ENCODE measurements around the gene SNAI1. TPM values are rescaled to one million over a fixed set of nuclear protein-coding genes. Genes with fewer than 3 reads are reported as not detected.
"Not testable (repeated sequence)": the region's sequence is repeated elsewhere in the genome, so short reads cannot be mapped to it uniquely, and the experiment has no call there.

Gene SNAI1
- polyA plus RNA-seq, 1 donor, result 7.2 TPM

DNA sequence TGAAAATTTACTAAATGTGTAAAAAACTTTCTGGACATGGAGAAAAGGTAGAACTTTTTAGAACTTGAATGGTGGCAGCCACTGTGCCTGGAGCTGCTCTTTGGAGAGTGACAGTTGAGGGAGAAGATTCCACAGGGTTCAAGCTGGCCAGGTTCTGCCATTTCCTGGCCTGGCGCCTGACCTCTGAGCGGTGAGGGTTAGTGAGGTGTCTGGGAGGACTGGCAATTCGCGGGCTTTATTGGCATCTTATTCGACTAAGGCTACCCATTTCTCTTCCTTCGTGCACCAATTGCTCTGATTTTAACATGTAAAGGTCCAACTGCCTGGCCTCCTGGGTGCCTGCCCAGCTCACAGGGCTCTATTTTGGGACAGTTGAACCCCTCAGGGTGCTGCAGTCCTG is 2.4 kb downstream of the SNAI1 start:
- DNase-seq, result no peak

DNA sequence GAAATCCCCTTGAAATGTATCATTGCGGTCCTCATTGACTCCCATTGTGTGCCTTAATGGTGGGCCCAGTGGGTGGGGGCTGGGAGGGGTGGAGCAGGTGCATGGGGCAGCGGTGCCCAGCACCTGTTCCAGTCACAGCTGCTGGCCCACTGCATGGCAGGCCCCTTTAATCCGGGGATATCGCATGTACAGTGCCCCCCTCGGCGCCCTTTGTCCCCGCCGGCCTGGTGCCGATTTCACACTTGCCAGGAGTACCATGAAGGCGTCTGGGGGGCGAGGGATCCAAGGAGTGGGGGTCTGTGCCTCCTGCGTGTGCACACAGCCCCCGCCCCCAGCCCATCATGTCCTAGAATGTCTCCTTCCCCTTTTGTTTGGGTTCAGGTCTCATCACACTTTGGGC is 2.8 kb downstream of the SNAI1 start:
- no peak for DNase-seq

DNA sequence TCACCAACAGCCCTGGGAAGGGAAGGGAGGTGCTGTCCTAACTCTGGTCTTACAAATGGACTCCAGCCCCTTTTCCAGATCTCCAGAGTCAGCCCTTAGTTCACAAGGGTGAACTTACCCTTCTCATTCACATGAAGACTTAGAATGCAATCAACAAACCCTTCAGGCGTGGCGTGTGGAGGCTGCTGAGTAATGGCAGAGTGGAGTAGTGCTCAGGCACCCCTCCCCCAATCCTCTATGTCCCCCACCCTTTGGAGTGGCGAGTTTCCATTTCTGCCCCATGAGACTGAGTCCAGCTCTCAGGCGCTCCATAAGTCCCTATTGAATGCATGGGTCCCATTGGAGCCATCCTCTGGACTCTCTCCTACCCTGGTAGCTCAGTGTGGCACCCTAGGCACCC is 3.3 kb downstream of the SNAI1 start:
- DNase-seq, result no peak

DNA sequence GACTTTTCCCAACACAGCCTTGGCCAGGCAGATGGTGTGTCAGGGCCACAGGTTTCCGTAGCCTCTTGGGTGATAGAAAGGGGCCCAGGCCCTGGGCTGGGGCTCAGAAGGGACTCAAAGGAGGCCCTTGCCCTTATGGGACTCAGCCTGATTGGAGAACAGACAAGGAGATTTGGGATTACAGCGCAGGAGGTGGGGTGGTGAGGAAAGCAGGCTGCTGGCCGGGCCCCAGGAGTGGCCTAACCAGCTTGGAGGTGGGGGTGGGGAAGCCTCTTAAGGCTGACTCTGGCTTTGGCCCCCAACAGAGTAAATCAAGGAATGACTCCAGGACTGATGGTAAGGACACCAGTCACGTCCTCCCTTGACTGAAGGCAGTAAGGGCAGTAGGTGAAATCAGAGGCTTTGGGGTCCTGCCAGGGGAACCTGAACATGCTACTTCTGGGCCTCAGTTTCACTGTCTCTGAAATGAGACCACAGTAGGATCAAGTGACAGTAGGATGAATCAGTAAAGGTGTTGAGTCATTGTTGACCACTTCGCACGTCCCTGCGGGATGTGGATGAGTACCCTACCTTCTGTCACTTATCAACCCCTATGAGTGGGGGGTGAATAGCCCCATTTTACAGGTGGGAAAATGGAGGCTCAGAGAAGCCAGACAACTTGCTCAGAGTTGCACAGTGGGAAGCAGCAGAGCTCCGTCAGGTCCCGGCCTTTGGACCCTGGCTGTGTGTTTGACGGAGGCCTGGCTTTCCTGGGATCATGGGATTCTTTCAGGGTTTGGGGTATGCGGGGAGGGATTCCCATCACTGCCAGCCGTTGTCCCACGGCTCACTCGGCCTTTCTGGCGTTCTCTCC is 4.5 kb downstream of the SNAI1 start:
- no peak for DNase-seq

DNA sequence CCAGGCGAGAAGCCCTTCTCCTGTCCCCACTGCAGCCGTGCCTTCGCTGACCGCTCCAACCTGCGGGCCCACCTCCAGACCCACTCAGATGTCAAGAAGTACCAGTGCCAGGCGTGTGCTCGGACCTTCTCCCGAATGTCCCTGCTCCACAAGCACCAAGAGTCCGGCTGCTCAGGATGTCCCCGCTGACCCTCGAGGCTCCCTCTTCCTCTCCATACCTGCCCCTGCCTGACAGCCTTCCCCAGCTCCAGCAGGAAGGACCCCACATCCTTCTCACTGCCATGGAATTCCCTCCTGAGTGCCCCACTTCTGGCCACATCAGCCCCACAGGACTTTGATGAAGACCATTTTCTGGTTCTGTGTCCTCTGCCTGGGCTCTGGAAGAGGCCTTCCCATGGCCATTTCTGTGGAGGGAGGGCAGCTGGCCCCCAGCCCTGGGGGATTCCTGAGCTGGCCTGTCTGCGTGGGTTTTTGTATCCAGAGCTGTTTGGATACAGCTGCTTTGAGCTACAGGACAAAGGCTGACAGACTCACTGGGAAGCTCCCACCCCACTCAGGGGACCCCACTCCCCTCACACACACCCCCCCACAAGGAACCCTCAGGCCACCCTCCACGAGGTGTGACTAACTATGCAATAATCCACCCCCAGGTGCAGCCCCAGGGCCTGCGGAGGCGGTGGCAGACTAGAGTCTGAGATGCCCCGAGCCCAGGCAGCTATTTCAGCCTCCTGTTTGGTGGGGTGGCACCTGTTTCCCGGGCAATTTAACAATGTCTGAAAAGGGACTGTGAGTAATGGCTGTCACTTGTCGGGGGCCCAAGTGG is 5.3 kb downstream of the SNAI1 start:
- DNase-seq, result no peak

DNA sequence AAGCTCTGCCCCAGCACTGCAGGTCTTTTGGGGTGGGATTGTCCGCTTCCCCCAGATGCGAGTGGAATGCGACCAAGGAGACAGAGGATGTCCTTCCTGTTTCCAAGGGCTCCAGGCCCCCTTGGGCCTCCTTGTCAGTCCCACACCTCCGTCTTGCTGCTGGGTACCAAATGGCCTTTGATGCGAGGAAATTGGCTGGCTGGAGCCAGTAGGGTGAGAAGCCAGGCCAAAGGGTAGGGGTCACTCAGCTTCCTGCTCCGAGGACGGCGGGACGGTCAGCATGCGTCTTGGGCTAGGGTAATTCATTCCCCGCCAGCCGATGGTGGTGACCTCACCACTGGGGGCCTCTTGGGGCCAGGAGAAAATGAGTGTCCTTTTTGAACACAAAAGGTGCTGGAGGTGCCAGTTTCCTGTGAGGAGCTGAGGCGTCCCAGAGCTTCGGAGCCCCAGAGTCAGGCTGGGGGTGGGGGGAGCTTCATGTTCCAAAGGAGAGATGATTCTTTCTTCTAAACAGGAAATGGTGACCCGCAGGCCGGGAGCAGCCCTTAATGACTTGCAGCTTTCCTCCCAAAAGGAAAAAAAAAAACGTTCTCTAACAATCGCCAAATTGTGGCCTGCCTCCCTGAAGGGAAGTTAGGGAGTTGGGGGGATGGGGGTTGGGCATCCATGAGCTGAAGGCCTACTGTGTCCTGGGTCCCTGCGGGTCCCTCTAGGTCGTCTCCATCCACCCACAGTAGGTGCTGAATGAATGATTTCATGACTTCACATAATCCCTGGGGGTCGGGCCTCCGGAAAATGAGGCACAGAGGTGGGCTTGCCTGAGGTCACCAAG is 6.7 kb downstream of the SNAI1 start:
- DNase-seq, result peak; percentile 64

DNA sequence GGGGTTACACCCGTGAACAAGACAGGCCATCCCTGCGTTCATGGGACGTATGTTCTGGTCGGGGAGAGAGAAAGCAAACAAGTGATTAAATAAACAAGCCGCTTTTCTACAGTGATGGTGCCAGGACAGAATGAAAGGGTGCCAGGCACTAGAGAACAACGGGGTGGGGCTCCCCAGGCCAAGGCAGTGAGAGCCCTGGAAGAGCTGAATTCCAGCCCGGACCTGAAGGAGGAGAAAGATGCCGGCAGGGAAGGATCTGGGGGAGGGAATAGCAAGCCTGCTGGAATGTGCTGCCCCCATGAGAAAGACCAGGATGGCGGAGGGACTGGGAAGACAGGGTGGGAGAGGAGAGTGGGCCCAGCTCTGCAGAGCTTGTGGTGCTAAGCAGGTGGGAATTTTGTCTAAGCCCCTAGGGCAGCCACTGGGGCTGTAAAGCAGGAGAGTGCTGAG is 7.5 kb downstream of the SNAI1 start:
- no peak for DNase-seq

DNA sequence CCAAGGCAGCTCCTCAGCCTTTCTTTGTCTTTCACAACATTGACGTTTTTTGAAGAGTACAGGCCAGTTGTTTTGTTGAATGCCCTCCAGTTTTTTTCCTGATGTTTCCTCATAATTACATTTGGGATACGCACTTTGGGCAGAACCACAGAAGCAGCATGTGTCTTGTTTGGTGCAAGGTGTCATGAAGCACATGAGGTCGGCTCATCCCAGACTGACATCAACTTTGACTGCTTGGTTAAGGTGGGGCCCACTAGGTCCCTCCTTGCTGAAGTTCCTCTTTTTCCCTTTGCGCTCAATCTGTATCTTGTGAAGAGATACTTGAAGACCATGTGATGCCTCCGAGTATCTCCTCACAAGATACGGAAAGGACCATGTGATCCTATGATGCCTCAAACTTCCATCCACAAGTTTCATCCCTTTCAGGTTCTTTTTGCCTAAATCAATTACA is 10.5 kb downstream of the SNAI1 start:
- no peak for DNase-seq

DNA sequence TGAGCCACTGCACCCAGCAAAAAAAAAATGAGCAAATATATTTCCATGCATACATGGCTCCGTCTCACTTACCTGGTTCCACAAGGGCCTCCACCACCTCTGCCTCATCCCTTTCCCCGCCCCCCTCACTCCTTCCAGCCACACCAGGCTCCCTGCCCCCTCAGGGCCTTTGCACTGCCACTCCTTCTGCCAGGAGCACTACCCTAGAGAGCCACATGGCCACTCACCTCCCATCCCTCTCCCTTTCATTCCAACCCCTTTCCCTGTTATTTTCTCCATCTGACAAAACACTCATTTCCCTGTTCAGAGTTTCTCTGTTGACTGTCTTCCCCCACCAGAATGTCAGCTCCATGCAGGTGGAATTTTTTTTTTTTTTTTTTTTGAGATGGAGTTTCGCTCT is 12.8 kb downstream of the SNAI1 start:
- no peak for DNase-seq

DNA sequence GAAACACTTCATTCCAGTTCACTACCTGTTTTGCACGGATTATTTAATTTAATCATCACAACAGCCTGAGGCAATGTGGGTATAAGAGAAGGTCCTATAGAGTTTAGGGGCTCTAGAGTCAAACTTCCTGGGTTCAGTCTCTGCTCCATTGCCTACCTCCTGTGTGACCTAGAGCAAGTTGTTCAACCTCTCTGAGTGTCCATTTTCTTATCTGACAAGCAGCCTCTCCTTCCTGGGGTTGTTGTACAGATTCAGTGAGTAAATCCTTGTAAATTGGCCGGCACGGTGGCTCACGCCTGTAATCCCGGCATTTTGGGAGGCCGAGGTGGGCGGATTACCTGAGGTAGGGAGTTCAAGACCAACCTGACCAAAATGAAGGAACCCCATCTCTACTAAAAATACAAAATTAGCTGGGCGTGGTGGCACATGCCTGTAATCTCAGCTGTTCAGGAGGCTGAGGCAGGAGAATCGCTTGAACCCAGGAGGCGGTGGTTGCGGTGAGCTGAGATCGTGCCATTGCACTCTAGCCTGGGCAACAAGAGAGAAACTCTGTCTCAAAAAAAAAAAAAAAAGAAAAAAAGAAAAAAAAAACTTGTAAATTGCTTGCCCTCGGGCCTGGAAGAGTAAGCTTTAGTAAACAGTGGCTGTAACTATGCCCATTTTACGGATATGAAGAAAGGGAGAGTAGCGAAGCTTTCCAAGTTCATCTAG is 15.9 kb downstream of the SNAI1 start:
- not testable (repeated sequence) for DNase-seq

DNA sequence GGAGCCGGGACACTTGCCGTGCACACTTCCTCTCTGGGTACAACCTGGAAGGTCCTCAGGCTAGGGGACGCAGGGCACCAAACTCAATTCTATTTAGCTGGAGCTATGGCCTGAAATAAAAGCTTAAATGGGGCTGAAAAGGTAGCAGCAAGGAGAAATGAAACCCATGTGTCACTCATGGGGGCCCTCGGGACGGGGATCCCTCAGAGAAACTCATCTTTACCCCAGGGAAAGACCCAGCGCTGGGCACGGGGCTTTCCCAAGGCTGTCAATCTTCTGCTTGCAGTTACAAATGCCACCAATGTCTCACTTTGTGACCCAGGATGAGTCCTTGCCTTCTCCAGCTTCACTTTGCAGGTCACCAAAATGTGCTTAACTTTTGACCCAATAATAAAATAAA is 16.5 kb downstream of the SNAI1 start:
- DNase-seq, result no peak

DNA sequence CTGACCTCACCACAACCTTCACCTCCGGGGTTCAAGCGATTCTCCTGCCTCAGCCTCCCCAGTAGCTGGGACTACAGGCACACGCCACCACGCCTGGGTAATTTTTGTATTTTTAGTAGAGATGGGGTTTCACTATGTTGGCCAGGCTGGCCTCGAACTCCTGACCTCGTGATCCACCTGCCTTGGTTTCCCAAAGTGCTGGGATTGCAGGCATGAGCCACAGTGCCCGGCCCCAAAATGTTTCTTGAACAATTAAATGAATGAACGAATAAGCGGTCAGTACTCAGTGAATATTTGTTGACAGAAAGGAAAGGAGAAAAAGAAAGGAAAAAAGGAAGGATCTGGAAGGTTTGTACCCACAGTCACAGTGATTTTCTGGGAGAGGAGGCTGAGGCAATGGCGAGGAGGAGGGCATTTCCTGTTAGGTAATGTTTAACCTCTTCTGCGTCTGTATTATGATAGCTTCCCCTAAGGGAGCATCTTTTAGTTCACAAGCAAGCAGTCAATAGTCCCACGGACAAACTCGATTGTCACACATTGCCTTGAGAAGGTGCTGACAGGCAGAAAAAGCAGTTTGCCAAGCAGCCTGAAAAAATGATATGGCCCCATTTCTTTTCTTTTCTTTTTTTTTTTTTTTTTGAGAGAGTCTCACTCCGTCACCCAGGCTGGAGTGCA is 17.9 kb downstream of the SNAI1 start:
- not testable (repeated sequence) for DNase-seq

DNA sequence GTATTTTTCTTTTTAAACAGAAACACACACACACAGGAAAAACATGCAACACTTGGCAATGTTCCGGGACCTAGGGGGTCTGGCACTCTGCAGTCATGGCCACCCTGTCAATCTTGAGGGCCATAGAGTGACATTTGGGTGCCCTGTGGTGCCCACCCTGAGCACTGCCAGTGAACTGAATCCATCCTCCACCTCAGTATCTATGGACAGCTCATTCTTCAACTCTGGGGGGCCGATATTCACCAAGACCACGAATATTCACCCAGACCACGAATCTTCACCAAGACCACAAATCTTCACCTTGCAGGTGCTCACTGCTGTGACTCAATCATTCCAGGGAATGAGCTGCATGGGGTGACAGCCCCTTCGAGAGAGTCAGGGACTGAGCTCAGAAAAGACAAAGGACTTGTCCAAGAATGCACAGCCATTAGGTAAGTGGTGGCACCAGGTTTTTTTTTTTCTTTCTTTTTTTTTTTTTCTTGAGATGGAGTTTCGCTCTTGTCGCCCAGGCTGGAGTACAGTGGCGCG is 19.1 kb downstream of the SNAI1 start:
- DNase-seq, result no peak

DNA sequence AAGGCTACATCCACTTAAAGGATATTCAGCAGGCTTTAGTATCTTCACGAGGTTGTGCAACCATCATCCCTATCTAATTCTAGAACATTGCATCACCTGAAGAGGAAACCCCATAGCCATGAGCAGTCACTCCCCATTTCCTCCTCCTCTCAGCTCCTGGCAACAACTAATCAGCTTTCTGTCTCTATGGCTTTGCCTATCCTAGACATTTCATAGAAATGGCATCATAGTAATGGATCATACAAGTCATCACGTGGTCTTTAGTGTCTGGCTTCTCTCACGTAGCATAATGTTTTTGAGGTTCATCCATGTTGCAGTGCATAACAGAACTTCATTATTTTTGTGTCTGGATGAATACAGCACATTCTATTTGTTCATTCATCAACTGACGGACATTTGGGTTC is 20.5 kb downstream of the SNAI1 start:
- DNase-seq, result no peak

DNA sequence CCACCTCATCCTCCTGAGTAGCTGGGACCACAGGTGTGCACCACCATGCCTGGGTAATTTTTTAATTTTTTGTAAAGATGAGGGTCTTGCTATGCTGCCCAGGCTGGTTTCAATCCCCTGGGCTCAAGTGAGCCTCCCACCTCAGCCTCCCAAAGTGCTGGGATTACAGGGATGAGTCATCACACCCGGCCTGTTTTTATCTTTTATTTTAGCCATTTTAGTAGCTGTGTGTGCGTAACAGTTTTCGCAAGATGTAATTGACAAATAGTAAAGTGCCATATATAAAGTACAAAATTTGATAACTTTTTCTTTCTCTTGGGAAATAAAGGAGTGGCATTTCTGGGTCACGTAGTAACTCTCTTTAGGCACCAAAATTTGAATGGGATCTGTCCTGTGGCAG is 21.4 kb downstream of the SNAI1 start:
- no peak for DNase-seq

DNA sequence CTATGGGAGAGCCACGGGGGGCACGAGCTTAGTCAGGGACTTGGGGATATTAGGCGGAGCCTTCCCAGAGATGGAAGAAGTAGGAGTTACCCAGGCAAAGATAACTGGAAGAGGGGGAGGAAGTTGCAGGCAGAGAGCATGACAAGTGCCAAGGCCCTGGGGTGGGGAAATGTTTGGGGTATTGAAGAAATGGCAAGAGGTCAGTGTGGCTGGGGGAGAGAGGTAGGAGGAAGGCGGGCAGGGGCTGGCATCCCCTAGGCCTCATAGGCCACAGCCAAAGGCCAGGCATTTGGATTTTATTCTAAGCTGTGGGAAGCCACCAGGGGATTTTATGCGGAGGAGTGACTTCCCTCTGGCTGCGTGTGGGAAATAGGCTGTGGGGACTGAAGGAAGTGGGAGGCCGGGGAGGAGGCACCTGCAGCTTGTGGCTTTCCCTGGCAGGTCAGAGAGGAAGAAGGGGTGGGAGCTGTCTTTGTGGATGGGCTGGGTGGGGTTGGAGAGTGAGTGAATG is 22.7 kb downstream of the SNAI1 start:
- no peak for DNase-seq

DNA sequence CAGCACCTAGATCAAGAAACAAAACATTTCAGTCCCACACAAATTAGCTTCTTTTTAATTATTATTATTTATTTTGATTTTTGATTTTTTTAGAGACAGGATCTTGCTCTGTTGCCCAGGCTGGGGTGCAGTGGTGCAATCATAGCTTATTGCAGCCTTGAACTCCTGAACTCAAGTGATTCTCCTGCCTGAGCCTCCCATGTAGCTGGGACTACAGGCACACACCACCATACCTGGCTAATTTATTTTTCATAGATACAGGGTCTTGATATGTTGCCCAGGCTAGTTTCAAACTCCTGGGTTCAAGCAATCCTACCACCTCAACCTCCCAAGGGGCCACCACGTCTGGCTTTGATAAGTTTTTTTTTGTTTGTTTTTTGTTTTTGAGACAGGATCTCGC is 24.6 kb downstream of the SNAI1 start:
- DNase-seq, result no peak

DNA sequence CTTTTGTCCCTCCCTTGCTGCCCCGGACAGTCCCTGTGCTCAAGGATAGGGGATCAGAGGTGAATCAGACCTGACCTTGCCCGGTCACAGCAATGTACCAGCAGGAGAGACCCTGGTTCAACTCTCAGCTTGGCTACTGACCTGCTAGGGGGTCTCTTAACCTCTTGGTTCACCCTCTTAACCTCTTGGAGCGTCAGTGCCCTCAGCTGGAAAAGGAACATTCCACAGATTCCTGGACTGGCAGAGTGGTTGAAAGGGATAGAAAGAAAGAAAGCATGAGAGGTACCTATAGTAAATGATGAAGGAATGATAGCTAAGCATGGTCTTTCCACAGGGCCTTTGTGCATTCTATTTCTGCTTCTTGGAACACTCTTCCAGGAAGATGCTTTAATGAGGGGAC is 25.2 kb downstream of the SNAI1 start:
- DNase-seq, result no peak

DNA sequence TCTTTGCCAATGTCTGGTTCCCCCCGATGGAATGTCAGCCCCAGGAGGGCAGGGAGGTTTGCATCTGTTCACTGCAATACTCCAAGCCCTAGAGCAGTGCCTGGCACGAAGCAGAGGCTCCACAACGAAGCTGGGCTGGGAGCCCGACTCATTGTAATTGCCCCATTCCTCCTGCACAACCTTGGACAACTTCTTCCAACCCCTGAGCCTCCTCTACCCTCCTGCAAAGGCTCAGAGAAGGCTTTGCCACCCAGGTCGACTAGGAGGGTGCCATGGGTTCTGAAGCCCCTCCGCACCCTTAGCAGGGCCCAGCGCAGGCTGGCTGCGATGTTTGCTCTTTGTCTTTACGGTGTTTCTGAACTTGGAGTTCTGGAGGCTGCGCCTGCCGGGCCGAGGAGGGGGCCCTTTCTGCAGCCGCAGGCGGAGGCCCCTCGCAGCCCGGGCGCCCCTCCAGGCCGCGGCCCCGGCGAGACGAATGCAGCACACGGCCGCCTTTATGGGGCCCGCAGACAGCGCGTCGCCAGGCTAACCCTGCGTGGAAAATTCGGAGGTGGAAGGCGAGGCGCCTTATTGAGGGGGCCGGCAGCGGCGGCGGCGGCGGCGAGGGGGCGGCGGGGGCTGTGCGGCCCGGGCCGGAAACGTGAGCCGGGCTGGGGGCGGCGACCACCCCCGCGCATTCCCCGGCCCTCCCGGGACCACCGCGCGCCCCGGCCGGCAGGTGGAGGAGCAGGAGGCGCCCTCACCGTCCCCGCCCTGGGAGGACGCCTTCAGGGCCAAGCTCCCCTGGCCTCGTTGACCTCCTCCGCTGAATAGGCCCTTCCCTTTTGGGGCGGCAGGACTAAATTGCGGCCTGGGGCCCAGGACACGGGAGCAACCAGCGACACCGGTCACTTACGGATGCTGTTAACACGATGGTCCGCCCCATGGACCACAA is 27.0 kb downstream of the SNAI1 start:
- DNase-seq, result no peak

Measured in left kidney (tissue), 2 donors.